Keratinocyte (primary cell): Measurements from ENCODE around the gene RNF130.

ENCODE experiments used
- CTCF ChIP-seq, 3 experiments: IDR thresholded peaks in 1 of 3; conservative IDR thresholded peaks in 1 of 3; optimal IDR thresholded peaks in 1 of 3; 2 replicates in 2 of 3; 3 replicates in 1 of 3; pipeline versions ENCODE3 to v1.5.1; 2011; ENCODE audit warnings: low read length in 3 of 3, mild to moderate bottlenecking in 3 of 3, moderate library complexity in 2 of 3, control low read depth in 1 of 3, inconsistent platforms in 1 of 3; ENCODE audit not compliant: insufficient read depth in 2 of 3; ENCODE audit errors: extremely low read depth in 1 of 3
- EZH2 ChIP-seq: IDR thresholded peaks from one replicate; pipeline ENCODE4 v1.6.1; 2012; ENCODE audit warnings: inconsistent platforms, mild to moderate bottlenecking, low read length, moderate library complexity

- TF ChIP-seq CTCF (optimal IDR thresholded peaks at IDR 0.05 in 1 of 3, IDR thresholded peaks at IDR 0.05 in 1 of 3, conservative IDR thresholded peaks at IDR 0.05 in 1 of 3; ENCODE audit: extremely low read depth in 1 of 3, insufficient read depth in 2 of 3, low read length in 3 of 3) (no peak), EZH2 (no peak)
Observed at GRCh38 chr5:180020176-180020575, 51.4 kb downstream of the RNF130 start.
